PFSK-1 (cell line): Measurements from ENCODE around the gene MAST4.

Experiments used
- FOXP2 ChIP-seq: optimal IDR thresholded peaks from 2 replicates; pipeline ENCODE3; 2011; ENCODE audit warnings: borderline replicate concordance, control low read depth, inconsistent platforms; ENCODE audit not compliant: insufficient read depth; ENCODE audit errors: extremely low read length, extremely low read depth
- SIN3A ChIP-seq: IDR thresholded peaks from 2 replicates; pipeline ENCODE4 v1.6.1; 2012; ENCODE audit warnings: mild to moderate bottlenecking, low read length, moderate library complexity, borderline replicate concordance; ENCODE audit not compliant: insufficient read depth

DNA sequence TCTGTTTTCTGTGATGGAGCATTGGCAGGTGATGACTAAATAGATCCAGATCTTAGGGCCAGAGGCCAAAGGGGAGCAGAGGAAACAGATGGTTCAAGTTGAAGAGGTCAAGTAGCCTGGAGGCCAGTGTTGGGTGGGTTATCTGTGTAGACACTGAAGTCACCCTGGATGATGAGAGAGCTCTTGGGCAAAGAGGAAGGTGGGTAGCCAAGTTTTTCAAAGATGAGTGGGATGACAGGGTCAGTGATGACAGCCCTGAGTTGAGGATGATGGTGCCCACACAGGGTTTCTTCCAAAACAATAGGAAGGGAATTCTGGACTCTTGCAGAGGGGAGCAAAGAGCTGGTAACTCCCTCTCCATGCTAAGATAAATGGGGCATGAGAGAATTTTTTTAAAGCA lies 523.8 kb downstream of the MAST4 start:
- TF ChIP-seq SIN3A, result no peak
- TF ChIP-seq FOXP2, result no peak
